Osteoblast (primary cell): ENCODE data around the gene BLID. TPM values are rescaled to one million over a fixed set of nuclear protein-coding genes. Genes with fewer than 3 reads are reported as not detected.

Experiments used
- DNase-seq: peaks from one replicate; pipeline ENCODE4 v3.0.0; 2011; ENCODE audit warnings: low spot score, mixed read lengths; ENCODE audit not compliant: insufficient read length; ENCODE audit errors: missing footprints
- H2AFZ ChIP-seq: 2 replicates; pipeline ENCODE4 v1.6.0; 2011; ENCODE audit warnings: mild to moderate bottlenecking, low read length
- H3K27ac ChIP-seq: 2 replicates; pipeline ENCODE4 v1.5.1; 2011; ENCODE audit warnings: mild to moderate bottlenecking, low read depth, low read length, moderate library complexity
- H3K27me3 ChIP-seq: 2 replicates; pipeline ENCODE4 v1.6.0; 2012; ENCODE audit warnings: mild to moderate bottlenecking, control low read depth, inconsistent platforms, low read length, moderate library complexity; ENCODE audit not compliant: insufficient read depth
- H3K36me3 ChIP-seq: 2 replicates; pipeline ENCODE4 v1.5.1; 2011; ENCODE audit warnings: mild to moderate bottlenecking, low read length, control low read depth, moderate library complexity; ENCODE audit not compliant: insufficient read depth
- H3K4me1 ChIP-seq: 2 replicates; pipeline ENCODE4 v1.5.1; 2011; ENCODE audit warnings: mild to moderate bottlenecking, low read length, control low read depth, moderate library complexity; ENCODE audit not compliant: insufficient read depth
- H3K4me2 ChIP-seq: 2 replicates; pipeline ENCODE4 v1.6.0; 2011; ENCODE audit warnings: mild to moderate bottlenecking, low read length; ENCODE audit not compliant: insufficient read depth
- H3K4me3 ChIP-seq: fragments of 200-600 bp; sonication (generic); 3 replicates; pipeline ENCODE4 v1.5.1; 2012; ENCODE audit warnings: mild to moderate bottlenecking, low read length, inconsistent platforms; ENCODE audit not compliant: insufficient read depth
- H3K79me2 ChIP-seq: 2 replicates; pipeline ENCODE4 v1.6.0; 2012; ENCODE audit warnings: mild to moderate bottlenecking, low read length, control low read depth, inconsistent platforms; ENCODE audit not compliant: insufficient read depth
- H3K9me3 ChIP-seq: 2 replicates; pipeline ENCODE4 v1.5.1; 2011; ENCODE audit warnings: low read depth, low read length, control low read depth
- H4K20me1 ChIP-seq: 2 replicates; pipeline ENCODE4 v1.6.0; 2012; ENCODE audit warnings: mild to moderate bottlenecking, low read length, control low read depth; ENCODE audit not compliant: insufficient read depth
- total RNA-seq: library from RNA; depleted of rRNA; stranded (reverse); fragments of >200 nt; gene quantifications from 2 replicates; pipeline ENCODE4 v1.2.3, GENCODE V29; 2012
- TF ChIP-seq, protein P1 (sequence below): IDR thresholded peaks from 2 replicates; pipeline ENCODE4 v1.5.1; 2011; ENCODE audit warnings: mild to moderate bottlenecking, low read depth, low read length, moderate library complexity; ENCODE audit errors: extremely low read depth

Gene BLID
- total RNA-seq, 1 donor: 18.1 TPM

DNA sequence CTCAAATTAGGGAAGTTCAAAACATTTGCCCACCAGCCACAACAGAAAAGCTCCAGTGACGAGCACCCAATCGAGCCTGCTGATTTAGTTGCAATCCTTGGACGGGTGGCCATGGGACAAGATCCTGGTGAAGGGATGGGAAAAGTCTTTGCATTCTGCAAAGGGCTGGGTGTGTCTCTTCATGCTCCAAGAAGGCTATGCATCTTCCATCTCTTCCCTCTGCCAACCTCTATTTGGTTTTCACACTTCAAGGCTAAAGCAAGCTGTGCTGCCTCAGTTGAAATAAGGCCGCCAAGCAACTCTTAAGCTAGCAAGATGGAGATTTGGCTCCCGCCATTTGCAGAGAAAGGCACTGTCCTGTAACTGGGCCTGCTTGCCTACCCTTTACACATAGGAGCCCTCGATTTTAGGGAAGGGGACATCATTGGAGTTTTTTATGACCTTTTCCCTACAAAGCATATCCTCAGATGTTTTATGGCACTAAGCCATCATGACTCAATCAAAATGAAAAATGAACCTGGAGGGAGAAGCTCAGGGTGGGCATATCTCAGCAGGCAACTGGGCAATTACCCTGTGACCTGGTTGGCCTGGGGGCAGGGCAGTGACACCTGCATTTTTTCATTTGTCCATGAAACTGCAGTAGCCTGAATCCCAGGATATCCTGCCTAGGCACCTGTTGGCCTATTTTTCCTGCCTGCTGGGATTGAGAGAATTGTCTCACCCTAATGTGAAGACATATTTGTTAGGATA is 45.0 kb upstream of the BLID start:
- H3K27me3 ChIP-seq: no peaks in the 10 kb centered on the region
- TF ChIP-seq, protein P1, sequence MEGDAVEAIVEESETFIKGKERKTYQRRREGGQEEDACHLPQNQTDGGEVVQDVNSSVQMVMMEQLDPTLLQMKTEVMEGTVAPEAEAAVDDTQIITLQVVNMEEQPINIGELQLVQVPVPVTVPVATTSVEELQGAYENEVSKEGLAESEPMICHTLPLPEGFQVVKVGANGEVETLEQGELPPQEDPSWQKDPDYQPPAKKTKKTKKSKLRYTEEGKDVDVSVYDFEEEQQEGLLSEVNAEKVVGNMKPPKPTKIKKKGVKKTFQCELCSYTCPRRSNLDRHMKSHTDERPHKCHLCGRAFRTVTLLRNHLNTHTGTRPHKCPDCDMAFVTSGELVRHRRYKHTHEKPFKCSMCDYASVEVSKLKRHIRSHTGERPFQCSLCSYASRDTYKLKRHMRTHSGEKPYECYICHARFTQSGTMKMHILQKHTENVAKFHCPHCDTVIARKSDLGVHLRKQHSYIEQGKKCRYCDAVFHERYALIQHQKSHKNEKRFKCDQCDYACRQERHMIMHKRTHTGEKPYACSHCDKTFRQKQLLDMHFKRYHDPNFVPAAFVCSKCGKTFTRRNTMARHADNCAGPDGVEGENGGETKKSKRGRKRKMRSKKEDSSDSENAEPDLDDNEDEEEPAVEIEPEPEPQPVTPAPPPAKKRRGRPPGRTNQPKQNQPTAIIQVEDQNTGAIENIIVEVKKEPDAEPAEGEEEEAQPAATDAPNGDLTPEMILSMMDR: no peak
- no peak for DNase-seq
- H3K36me3 ChIP-seq: peaks cover 65% of the 10 kb centered on the region
- H4K20me1 ChIP-seq: no peaks in the 10 kb centered on the region
- no peak overlapping the region for H2AFZ ChIP-seq
- H3K9me3 ChIP-seq: no peaks in the 10 kb centered on the region
- no peak overlapping the region for H3K4me3 ChIP-seq
- H3K27ac ChIP-seq: peak overlapping the region; percentile 95
- H3K79me2 ChIP-seq: peaks cover 99% of the 10 kb centered on the region
- no peak overlapping the region for H3K4me2 ChIP-seq
- H3K4me1 ChIP-seq: peaks cover 96% of the 10 kb centered on the region

DNA sequence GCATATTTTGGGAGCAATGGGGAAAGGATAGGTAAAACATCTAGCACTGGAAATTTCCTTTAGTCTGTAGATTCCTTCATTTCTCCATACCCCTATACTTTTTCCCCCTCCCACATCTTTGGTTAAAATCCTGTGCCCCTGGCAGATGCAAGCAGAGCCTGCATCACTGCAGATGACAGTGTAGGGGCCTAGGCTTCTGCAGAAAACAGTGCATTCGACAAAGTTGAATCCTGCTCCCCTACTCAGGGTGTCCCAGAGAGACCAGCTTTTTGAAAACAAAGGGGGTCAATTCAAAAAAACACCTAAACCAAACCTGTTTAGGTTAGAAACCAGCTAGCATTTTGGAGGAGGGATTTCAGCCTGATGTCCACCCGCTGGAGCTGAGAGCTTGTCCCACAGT is 43.8 kb upstream of the BLID start:
- peaks cover 64% of the 10 kb centered on the region for H3K36me3 ChIP-seq
- no peaks in the 10 kb centered on the region for H3K27me3 ChIP-seq
- H3K4me3 ChIP-seq: peak overlapping the region; percentile 36

DNA sequence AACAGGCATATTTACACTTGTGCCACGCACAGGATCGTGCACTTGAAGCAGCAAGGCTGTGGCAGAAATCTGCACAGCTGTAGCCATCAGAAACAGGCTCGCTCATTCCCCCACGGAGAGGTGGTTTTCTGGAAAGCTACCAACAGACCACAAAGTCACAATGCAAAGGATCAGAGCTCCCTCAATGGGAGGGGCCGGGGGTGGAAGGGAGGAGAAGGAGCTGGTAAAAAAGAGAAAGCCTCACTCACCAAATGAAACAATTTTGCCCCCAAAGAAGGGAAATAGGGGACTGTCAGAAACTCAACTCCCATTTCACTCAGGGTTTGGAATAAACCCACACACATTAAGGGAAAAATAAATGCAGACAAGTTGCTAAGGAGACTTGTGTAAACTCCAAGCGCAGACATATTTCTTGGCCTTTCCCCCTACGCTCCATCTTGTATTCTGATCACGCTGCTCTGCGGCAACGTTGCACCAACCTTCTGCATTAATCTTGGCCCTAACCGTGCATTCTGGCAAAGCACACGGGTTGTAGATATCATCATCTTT is 43.2 kb upstream of the BLID start:
- peak overlapping the region; percentile 95 for H3K27ac ChIP-seq
- H2AFZ ChIP-seq: no peak overlapping the region
- H3K4me1 ChIP-seq: peaks cover 90% of the 10 kb centered on the region
- H3K4me3 ChIP-seq: peak overlapping the region; percentile 36
- no peaks in the 10 kb centered on the region for H3K9me3 ChIP-seq
- TF ChIP-seq, protein P1: no peak
- no peak for DNase-seq
- H4K20me1 ChIP-seq: no peaks in the 10 kb centered on the region
- peak overlapping the region; percentile 89 for H3K4me2 ChIP-seq
- no peaks in the 10 kb centered on the region for H3K27me3 ChIP-seq
- peaks cover 64% of the 10 kb centered on the region for H3K36me3 ChIP-seq
- peaks cover 99% of the 10 kb centered on the region for H3K79me2 ChIP-seq

More for the DNA sequence above, 43.8 kb upstream of the BLID start:
- H3K27ac ChIP-seq: peak overlapping the region; percentile 95
- peaks cover 91% of the 10 kb centered on the region for H3K4me1 ChIP-seq
- no peak for DNase-seq
- no peaks in the 10 kb centered on the region for H4K20me1 ChIP-seq
- peak overlapping the region; percentile 89 for H3K4me2 ChIP-seq
- TF ChIP-seq, protein P1: no peak
- peaks cover 99% of the 10 kb centered on the region for H3K79me2 ChIP-seq
- no peak overlapping the region for H2AFZ ChIP-seq
- no peaks in the 10 kb centered on the region for H3K9me3 ChIP-seq

- DNase-seq: no peak
- peaks cover 100% of the 10 kb centered on the region for H3K79me2 ChIP-seq
- TF ChIP-seq, protein P1: no peak
- peak overlapping the region; percentile 72 for H3K4me3 ChIP-seq
- peaks cover 88% of the 10 kb centered on the region for H3K4me1 ChIP-seq
- no peak overlapping the region for H2AFZ ChIP-seq
- H3K27ac ChIP-seq: peak overlapping the region; percentile 95
- H3K36me3 ChIP-seq: peaks cover 67% of the 10 kb centered on the region
- H3K9me3 ChIP-seq: no peaks in the 10 kb centered on the region
- H4K20me1 ChIP-seq: no peaks in the 10 kb centered on the region
- H3K27me3 ChIP-seq: no peaks in the 10 kb centered on the region
- peak overlapping the region; percentile 89 for H3K4me2 ChIP-seq
Observed at GRCh38 chr11:122158171-122158570, 42.2 kb upstream of the BLID start.
